B cell (primary cell): ENCODE results near the gene IRAK1.

Source experiments
- CTCF ChIP-seq: fragments of 200-600 bp; IDR thresholded peaks from one replicate; pipeline ENCODE4 v1.8.0; 2022; ENCODE audit warnings: antibody characterized with exemption, mild to moderate bottlenecking
- EZH2 ChIP-seq: IDR thresholded peaks from 2 replicates; pipeline ENCODE4 v1.6.1; 2012; ENCODE audit warnings: borderline replicate concordance, low read depth, mild to moderate bottlenecking, moderate library complexity, low read length; ENCODE audit not compliant: insufficient read depth, poor library complexity, severe bottlenecking

GRCh38 chrX:154059729-154060245, 40.1 kb upstream of the IRAK1 start:
- no peak for TF ChIP-seq CTCF
- no peak for TF ChIP-seq EZH2
